Heart right ventricle (tissue), 16 donors: Measurements from ENCODE around the gene TMEM165. TPM values are rescaled to one million over a fixed set of nuclear protein-coding genes. Genes with fewer than 3 reads are reported as not detected.

ENCODE experiments used
- ATAC-seq, 8 donors: fragments of 200-7000 bp; cut with Tn5 transposase; one replicate each; pipeline ENCODE4 v1.9.1; 2020; ENCODE audit warnings: mild to moderate bottlenecking in 8 of 8, moderate library complexity in 8 of 8, moderate number of reproducible peaks in 1 of 8
- DNase-seq, 2 donors: peaks; one replicate each; pipeline ENCODE4 v3.0.0-alpha.2; 2020
- H3K27ac ChIP-seq, 10 donors: fragments of 200-600 bp; sonication (generic) in 2 of 10; one replicate each; pipeline versions ENCODE4 v1.5.0 to v1.8.0; 2020 to 2022; ENCODE audit warnings: mild to moderate bottlenecking in 3 of 10
- H3K27me3 ChIP-seq, 7 donors: fragments of 200-600 bp; one replicate each; pipeline ENCODE4 v1.8.0; 2021 to 2022; ENCODE audit warnings: mild to moderate bottlenecking in 2 of 7
- H3K36me3 ChIP-seq, 9 donors: fragments of 200-600 bp; sonication (generic) in 1 of 9; one replicate each; pipeline versions ENCODE4 v1.5.0 to v1.8.0; 2020 to 2022; ENCODE audit warnings: mild to moderate bottlenecking in 2 of 9
- H3K4me1 ChIP-seq, 9 donors: fragments of 200-600 bp; sonication (generic) in 1 of 9; one replicate each; pipeline versions ENCODE4 v1.5.0 to v1.8.0; 2020 to 2022; ENCODE audit warnings: mild to moderate bottlenecking in 4 of 9
- H3K4me3 ChIP-seq, 10 donors: fragments of 200-600 bp; sonication (generic) in 2 of 10; one replicate each; pipeline versions ENCODE4 v1.5.0 to v1.8.0; 2020 to 2022; ENCODE audit warnings: mild to moderate bottlenecking in 7 of 10, moderate library complexity in 2 of 10
- H3K9me3 ChIP-seq, 11 donors: fragments of 200-600 bp in 10 of 11; sonication (generic) in 2 of 11; one replicate each; pipeline versions ENCODE4 v1.5.0 to v1.8.0; 2013 to 2022; ENCODE audit warnings: mild to moderate bottlenecking in 2 of 11, control low read depth in 1 of 11, moderate library complexity in 1 of 11
- WGBS, 2 donors: extraction: QIAGEN DNeasy Blood & Tissue Kit; methylation state at CpG; one replicate each; pipeline ENCODE4 v1.1.7; 2013; ENCODE audit warnings: inconsistent platforms in 1 of 2; 5-methylcytosine and 5-hydroxymethylcytosine counted together
- intact Hi-C, 10 donors: fragments of 100-400 bp; cut with DNase I; formaldehyde crosslinking; loops; one replicate each; pipeline versions ENCODE4 v1.11.1 to v1.14.2; 2022
- long read RNA-seq, 3 donors: library from polyadenylated mRNA; unstranded; transcript quantifications; one replicate each; pipeline ENCODE4 v2.0.0, GENCODE V29; 2020 to 2021
- polyA plus RNA-seq, 2 donors: library from polyadenylated mRNA; stranded (reverse); fragments of 200-250 nt; gene quantifications; one replicate each; pipeline ENCODE4 v1.2.3, GENCODE V29; 2013
- total RNA-seq, 10 donors: library from RNA; stranded (reverse); fragmentation: NEBNext Ultra II Directional in 3 of 10; extraction: Animal tissue kit (Norgen Biotek cat#: 25700) in 3 of 10; gene quantifications; one replicate each; pipeline versions ENCODE4 v1.2.1 to v1.2.4, GENCODE V29; 2021 to 2023
- TF ChIP-seq, protein P1 (sequence below), 9 donors: fragments of 200-600 bp; sonication (generic) in 2 of 9; IDR thresholded peaks; one replicate each; pipeline versions ENCODE4 v1.5.0 to v1.8.0; 2021 to 2022; ENCODE audit warnings: antibody characterized with exemption in 9 of 9, mild to moderate bottlenecking in 5 of 9, moderate library complexity in 1 of 9
- donor health status: Arrhythmogenic right ventricular cardiomyopathy.
- donor health status: ischemic (EF 13 %, LVEDD 7.1; RV severe dilation, severe dysfunction).
- donor health status: healthy with polysubstance abuse.
- donor health status: DM: no; HTN: yes; CAD: no.
- donor health status: DM: no; HTN: no; CAD: no.
- donor health status: ischemic (EF 25% LVEDD 6.9; RV normal size, moderate dysfunction).
- donor health status: ischemic (EF 25% LVEDD 5.7; RV mildly dilated, moderate dysfunction).
- donor health status: healthy.
- donor health status: DM: yes; HTN: yes; CAD: no.
- donor health status: Ischemic cardiomyopathy.
- donor health status: ischemic (EF 35%, LVEDD 5.7; RV mildly dilated, moderate dysfunction).
- donor health status: nonischemic (EF 11% LVEDD 7.7; RV severe dilation, severe dysfunction).
- donor health status: DM: yes; HTN: yes; CAD: no.
- donor health status: PGD.
- donor health status: ischemic (EF 29% LVEDD 5.4; RV normal size, mild dysfunction).
- donor health status: nonischemic (EF 23%, LVEDD 6.1; RV moderate dilation, normal function).

TMEM165 gene, protein sequence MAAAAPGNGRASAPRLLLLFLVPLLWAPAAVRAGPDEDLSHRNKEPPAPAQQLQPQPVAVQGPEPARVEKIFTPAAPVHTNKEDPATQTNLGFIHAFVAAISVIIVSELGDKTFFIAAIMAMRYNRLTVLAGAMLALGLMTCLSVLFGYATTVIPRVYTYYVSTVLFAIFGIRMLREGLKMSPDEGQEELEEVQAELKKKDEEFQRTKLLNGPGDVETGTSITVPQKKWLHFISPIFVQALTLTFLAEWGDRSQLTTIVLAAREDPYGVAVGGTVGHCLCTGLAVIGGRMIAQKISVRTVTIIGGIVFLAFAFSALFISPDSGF
- total RNA-seq (10 to 100 TPM; 30.3 to 86.3 (median 34.6) TPM), polyA plus RNA-seq (10 to 100 TPM; 49.6 to 65.1 TPM)
- long read RNA-seq, donor 1, transcript TMEM165-201 (6 exons, 1,928 nt): major isoform, 88 of 105 reads
- long read RNA-seq, donor 1, partial matches to known transcripts: 2 of 105 reads
- long read RNA-seq, donor 1, other reads (novel, unspliced or antisense): 13 of 105 reads
- long read RNA-seq, donor 2, transcript TMEM165-201 (6 exons, 1,928 nt): major isoform, 51 of 59 reads
- long read RNA-seq, donor 2, partial matches to known transcripts: 2 of 59 reads
- long read RNA-seq, donor 2, other reads (novel, unspliced or antisense): 5 of 59 reads
- long read RNA-seq, donor 3, transcript TMEM165-201 (6 exons, 1,928 nt): major isoform, 197 of 232 reads
- long read RNA-seq, donor 3, partial matches to known transcripts: 6 of 232 reads
- long read RNA-seq, donor 3, other reads (novel, unspliced or antisense): 28 of 232 reads

DNA sequence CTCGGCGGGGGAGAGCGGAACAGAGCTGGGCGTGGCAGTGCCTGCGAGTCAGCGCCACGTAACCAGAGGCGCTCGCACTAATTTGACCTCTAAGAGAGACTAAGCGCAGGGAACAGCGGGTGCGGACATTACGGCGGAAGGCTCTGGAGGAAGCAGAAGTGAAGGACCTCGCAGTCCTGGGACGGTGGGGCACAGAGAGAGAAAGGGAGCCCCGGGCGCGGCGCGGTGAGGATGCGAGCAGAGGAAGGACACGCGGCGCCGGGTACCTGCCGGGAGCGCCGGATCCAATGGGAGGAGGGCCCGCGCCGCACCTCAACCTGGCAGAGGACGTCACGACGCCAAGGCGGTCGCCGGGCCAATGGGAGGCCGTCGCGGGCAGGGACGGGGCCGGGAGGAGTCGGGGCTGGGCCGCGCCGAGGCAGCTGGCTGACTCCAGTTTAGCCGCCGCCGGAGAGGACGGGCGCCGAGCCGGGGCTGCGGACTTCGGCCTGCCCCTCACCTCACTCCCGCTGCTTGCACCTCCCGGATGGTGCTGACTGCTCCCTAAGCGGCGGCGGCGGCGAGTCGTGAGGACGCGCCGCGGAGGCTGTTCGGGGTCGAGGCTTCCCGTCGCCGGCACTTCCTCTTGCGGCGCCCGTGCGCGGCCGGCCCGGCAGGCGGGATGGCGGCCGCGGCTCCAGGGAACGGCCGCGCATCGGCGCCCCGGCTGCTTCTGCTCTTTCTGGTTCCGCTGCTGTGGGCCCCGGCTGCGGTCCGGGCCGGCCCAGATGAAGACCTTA, at the start of gene TMEM165:
Gene TMEM165, plus strand, starts transcription at position 429 of the 779 bp plus-strand sequence. Its CDS starts 233 bp downstream, at position 662.
- H3K4me1 ChIP-seq: peaks cover 0 to 40% (median 33%) of the 10 kb centered on the region in 9 donors
- ATAC-seq: peak; percentile 96 to 99 (median 97)
- DNase-seq: peak; percentile 91
- intact Hi-C loops: loop anchor here in 8 of 10 donors (1.0 to 10.0 kb wide), 6 partner anchors 33 to 152 kb away; partner anchors contain the start of genes SRD5A3 (in 8 of the 8) and CLOCK (in 4 of the 8)
- H3K9me3 ChIP-seq: no peaks in the 10 kb centered on the region
- TF ChIP-seq, protein P1, sequence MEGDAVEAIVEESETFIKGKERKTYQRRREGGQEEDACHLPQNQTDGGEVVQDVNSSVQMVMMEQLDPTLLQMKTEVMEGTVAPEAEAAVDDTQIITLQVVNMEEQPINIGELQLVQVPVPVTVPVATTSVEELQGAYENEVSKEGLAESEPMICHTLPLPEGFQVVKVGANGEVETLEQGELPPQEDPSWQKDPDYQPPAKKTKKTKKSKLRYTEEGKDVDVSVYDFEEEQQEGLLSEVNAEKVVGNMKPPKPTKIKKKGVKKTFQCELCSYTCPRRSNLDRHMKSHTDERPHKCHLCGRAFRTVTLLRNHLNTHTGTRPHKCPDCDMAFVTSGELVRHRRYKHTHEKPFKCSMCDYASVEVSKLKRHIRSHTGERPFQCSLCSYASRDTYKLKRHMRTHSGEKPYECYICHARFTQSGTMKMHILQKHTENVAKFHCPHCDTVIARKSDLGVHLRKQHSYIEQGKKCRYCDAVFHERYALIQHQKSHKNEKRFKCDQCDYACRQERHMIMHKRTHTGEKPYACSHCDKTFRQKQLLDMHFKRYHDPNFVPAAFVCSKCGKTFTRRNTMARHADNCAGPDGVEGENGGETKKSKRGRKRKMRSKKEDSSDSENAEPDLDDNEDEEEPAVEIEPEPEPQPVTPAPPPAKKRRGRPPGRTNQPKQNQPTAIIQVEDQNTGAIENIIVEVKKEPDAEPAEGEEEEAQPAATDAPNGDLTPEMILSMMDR (IDR thresholded peaks at IDR 0.05): no peak
- peak within 1 kb of the TSS; percentile 62 to 99 (median 90) for H3K4me3 ChIP-seq
- H3K27ac ChIP-seq: peak within 1 kb of the TSS; percentile 91 to 100 (median 98)
- H3K36me3 ChIP-seq: peaks cover 0 to 20% (median 0%) of the 10 kb centered on the region in 9 donors
- no peaks in the 10 kb centered on the region for H3K27me3 ChIP-seq
- WGBS, 2 donors: 0 to 1% methylated on average over 91 to 95 of the region's 95 CpGs

DNA sequence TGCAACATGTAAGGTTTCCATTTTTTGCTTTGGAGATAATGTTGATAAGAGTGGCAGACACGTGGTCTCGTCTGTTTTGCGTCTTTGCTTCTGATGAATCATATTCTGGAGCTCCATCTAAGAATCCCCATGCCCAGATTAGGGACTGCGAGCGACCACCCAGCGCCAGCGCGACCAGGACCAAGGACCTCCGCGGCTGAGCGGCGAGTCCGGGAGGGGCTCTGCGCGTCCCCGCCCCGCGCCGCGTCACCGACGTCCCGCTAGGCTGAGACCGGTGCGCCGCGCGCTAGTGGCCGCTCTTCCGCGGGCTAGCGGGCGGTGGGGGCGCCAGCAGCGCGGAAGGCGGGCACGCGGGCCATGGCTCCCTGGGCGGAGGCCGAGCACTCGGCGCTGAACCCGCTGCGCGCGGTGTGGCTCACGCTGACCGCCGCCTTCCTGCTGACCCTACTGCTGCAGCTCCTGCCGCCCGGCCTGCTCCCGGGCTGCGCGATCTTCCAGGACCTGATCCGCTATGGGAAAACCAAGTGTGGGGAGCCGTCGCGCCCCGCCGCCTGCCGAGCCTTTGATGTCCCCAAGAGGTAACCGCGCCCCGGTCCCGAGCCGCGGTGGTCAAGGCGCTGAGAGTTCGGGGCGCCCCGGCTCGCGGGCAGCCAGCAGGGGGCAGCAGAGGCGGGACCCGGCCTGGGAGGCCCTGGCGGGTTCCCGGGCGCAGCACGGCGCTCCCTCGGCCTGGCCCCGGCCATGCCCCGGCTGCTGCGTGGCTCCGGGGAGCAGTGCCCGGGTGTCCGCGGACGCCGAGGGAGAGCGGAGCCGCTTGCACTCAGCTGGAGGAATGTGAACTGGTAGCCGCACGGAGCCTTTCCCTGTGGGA, 49.5 kb upstream of the TMEM165 start, which contains the start of gene SRD5A3:
Gene SRD5A3, plus strand, starts transcription at position 263 of the 871 bp plus-strand sequence. Its CDS starts 95 bp downstream, at position 358.
- intact Hi-C loops: loop anchor here in 9 of 10 donors (1.0 to 10.0 kb wide), 11 partner anchors 49 to 521 kb away; partner anchors contain the start of genes CLOCK (in 5 of the 9), TMEM165 (in 5 of the 9) and EXOC1 (in 2 of the 9)
- TF ChIP-seq, protein P1 (IDR thresholded peaks at IDR 0.05): peak; percentile 89 to 98 (median 96)
- H3K4me1 ChIP-seq: peaks cover 5 to 29% (median 15%) of the 10 kb centered on the region in 9 donors
- peaks cover 0 to 4% (median 0%) of the 10 kb centered on the region in 9 donors for H3K36me3 ChIP-seq
- ATAC-seq (peak; percentile 96 to 99 (median 97)), DNase-seq (peak; percentile 85 to 91)
- no peaks in the 10 kb centered on the region for H3K9me3 ChIP-seq
- peak within 1 kb of the TSS; percentile 39 to 91 (median 82) for H3K4me3 ChIP-seq
- peak within 1 kb of the TSS; percentile 95 to 99 (median 96) for H3K27ac ChIP-seq
- H3K27me3 ChIP-seq: no peaks in the 10 kb centered on the region
- WGBS, 2 donors: 0% methylated on average over 93 to 95 of the region's 95 CpGs

DNA sequence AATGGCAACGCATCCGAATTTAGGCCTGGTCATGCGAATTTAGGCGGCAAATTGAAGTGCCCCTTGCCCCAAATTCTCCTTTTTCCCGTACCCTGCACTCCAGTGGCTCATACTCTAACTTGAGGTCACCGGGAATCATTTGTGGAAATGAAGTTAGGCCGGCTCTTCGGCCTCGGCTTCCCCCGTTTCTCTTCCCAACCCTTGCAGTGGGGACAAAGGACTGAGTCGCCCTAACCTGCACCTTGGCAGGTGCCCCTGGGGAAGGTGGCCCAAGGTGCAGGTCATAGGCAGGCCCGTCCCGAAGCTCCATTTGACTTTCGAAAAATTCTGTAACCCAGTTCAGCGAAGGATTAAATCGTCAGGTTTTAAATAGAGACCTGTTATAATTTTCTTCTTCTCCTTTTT, 48.9 kb upstream of the TMEM165 start:
- TF ChIP-seq, protein P1 (IDR thresholded peaks at IDR 0.05): no peak
- intact Hi-C loops: loop anchor here in 9 of 10 donors (1.0 to 10.0 kb wide), 11 partner anchors 48 to 520 kb away; partner anchors contain the start of genes CLOCK (in 5 of the 9), TMEM165 (in 5 of the 9) and EXOC1 (in 2 of the 9)
- peaks cover 5 to 29% (median 15%) of the 10 kb centered on the region in 9 donors for H3K4me1 ChIP-seq
- peak in 4 of 8 donors; percentile 1 to 9 (median 2) for ATAC-seq
- peaks cover 0 to 11% (median 0%) of the 10 kb centered on the region in 9 donors for H3K36me3 ChIP-seq
- no peaks in the 10 kb centered on the region for H3K27me3 ChIP-seq
- H3K4me3 ChIP-seq: peak overlapping the region; percentile 39 to 91 (median 82)
- peak overlapping the region; percentile 95 to 99 (median 96) for H3K27ac ChIP-seq
- peak in 1 of 2 donors; percentile 16 for DNase-seq
- WGBS, 2 donors: 33 to 36% methylated on average over 16 of the region's 16 CpGs
- H3K9me3 ChIP-seq: no peaks in the 10 kb centered on the region
